GM12872 (cell line): Measurements from ENCODE around the gene FJX1.

Experiments used
- TF ChIP-seq, protein P1 (sequence below): IDR thresholded peaks from 3 replicates; pipeline ENCODE4 v1.5.1; 2011; ENCODE audit warnings: low read depth, mild to moderate bottlenecking, low read length, moderate library complexity; ENCODE audit not compliant: insufficient read depth

The FJX1 gene

DNA sequence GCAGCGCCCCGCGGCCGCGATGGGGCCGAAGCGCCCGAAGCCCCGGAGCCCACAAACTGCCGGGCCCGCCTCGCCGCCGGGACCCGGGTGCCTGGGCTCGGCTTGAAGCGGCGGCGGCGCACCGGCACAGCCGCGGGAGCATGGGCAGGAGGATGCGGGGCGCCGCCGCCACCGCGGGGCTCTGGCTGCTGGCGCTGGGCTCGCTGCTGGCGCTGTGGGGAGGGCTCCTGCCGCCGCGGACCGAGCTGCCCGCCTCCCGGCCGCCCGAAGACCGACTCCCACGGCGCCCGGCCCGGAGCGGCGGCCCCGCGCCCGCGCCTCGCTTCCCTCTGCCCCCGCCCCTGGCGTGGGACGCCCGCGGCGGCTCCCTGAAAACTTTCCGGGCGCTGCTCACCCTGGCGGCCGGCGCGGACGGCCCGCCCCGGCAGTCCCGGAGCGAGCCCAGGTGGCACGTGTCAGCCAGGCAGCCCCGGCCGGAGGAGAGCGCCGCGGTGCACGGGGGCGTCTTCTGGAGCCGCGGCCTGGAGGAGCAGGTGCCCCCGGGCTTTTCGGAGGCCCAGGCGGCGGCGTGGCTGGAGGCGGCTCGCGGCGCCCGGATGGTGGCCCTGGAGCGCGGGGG lies 346 bp downstream of the FJX1 start:
- TF ChIP-seq, protein P1, sequence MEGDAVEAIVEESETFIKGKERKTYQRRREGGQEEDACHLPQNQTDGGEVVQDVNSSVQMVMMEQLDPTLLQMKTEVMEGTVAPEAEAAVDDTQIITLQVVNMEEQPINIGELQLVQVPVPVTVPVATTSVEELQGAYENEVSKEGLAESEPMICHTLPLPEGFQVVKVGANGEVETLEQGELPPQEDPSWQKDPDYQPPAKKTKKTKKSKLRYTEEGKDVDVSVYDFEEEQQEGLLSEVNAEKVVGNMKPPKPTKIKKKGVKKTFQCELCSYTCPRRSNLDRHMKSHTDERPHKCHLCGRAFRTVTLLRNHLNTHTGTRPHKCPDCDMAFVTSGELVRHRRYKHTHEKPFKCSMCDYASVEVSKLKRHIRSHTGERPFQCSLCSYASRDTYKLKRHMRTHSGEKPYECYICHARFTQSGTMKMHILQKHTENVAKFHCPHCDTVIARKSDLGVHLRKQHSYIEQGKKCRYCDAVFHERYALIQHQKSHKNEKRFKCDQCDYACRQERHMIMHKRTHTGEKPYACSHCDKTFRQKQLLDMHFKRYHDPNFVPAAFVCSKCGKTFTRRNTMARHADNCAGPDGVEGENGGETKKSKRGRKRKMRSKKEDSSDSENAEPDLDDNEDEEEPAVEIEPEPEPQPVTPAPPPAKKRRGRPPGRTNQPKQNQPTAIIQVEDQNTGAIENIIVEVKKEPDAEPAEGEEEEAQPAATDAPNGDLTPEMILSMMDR, result no peak

DNA sequence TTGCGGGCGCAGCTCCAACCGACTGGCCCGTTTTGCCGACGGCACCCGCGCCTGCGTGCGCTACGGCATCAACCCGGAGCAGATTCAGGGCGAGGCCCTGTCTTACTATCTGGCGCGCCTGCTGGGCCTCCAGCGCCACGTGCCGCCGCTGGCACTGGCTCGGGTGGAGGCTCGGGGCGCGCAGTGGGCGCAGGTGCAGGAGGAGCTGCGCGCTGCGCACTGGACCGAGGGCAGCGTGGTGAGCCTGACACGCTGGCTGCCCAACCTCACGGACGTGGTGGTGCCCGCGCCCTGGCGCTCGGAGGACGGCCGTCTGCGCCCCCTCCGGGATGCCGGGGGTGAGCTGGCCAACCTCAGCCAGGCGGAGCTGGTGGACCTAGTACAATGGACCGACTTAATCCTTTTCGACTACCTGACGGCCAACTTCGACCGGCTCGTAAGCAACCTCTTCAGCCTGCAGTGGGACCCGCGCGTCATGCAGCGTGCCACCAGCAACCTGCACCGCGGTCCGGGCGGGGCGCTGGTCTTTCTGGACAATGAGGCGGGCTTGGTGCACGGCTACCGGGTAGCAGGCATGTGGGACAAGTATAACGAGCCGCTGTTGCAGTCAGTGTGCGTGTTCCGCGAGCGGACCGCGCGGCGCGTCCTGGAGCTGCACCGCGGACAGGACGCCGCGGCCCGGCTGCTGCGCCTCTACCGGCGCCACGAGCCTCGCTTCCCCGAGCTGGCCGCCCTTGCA lies 1.0 kb downstream of the FJX1 start:
- TF ChIP-seq, protein P1, result 0 out of 3 replicates have a peak, but pooled peaks have one; percentile 13

DNA sequence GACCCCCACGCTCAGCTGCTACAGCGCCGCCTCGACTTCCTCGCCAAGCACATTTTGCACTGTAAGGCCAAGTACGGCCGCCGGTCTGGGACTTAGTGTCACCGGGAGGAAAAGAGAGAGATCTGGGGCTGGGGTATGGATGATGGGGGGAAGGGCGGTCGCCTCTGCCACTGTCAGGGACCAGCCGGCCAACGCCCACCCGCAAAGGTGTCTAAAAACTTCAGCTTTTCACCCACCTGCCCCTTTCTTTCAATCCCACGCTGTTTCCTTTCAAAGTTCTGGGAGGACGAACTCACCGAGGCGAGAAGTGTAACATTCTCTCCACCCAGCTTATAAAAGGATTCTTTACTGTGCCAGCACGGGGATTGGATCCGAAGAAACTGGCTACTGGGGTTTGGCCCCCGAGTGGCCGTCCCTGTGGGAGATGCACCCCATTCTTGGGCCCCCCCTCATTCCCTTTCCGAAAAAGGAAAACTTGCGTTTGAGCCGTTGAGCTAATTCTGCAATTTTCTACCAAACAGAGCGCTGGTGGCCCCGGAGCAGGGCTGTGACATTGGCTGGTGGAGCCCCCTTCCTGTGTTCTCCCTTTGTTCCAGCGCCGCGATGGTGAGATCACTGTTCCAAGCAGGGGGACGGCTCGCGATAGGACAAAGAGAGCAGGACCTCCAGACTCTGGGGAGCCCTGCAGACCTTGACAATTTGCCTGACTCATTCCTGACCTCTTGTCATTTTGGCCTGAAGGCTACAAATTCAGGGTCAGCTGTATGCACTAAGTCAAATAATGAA lies 1.8 kb downstream of the FJX1 start:
- TF ChIP-seq, protein P1, result no peak

DNA sequence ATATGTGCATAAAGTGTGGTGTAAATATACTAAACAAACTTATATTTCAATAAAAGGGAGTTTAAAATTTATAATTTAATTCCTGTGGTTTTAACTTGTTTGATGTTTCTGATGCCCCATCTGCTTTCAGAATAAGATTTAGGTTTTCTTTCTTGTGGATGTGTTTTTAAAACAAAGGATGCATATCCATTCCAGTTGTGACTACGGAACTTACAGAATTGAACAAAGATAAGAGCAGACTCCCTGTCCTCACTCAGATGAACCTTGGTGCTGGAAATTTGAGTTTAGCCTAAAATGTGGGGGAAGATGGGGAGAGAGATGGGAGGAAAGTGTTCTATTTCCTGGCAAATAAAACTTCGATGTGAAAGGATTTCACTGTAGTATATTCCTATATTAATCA lies 2.5 kb downstream of the FJX1 start:
- TF ChIP-seq, protein P1, result no peak

DNA sequence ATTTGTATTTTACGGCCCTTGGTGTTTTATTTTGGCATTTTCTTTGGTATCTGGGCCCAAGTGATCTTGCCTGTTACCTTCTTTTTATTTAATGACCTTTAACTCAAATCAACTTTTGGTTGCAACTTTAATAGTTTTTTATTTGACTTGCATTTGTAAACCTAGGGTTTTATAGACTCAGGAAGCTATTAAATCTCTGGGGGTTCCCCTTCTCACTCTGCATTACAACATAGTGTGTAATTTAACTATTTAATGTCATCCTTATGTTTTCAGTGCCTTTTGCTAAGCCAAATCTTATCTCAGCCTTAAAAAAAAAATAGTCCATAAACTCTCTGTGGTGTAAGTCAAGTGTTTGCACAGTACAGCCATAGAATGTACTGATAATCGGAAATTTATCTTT lies 3.4 kb downstream of the FJX1 start:
- TF ChIP-seq, protein P1, result no peak

DNA sequence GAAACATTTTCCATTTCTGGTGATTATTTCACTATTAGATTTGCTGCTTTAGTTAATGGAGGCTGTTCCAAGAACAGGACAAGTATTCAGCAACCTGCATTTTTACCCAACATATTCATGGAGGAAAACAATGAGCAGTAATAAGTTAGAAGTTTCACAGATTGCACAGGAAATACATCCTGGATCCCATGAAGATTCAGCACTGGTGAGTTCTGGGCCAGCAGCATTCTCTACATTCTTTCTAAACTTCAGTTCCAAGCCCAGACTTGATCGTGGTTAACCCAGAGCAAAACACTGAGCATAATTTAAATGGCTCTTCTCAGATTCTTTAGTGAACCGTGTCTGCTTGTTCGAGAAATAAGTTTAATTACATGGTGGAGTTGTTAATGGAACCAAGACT lies 3.8 kb downstream of the FJX1 start:
- TF ChIP-seq, protein P1, result no peak

DNA sequence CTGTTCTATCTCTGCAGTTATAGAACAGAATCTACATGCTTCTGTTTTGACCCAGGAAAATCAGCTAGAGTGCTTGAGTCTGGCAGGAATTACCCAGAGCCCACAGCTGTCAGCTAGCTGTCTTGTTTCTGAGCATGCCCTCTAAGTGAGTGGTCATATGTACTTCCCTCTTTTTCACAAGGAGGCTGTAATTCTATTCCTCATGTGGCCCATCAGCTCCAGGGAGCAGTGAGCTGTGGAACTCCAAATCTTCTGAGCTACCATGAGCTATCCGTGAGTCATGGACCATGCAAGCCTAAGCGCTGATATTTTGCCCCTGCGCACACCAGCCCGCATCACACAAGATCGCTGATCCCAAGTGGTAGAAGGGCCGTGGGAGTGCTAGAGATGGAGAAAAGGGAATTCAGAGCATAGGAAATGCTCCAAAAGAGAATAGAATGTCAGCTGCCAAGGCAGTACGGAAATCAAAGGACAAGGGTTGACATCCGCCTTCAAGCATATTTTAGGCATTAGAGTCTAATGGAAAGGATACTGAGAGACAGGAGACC lies 5.4 kb downstream of the FJX1 start:
- TF ChIP-seq, protein P1, result no peak
